Fibroblast of villous mesenchyme (primary cell): ENCODE data around the gene ABLIM2. TPM values are rescaled to one million over a fixed set of nuclear protein-coding genes. Genes with fewer than 3 reads are reported as not detected.

Experiments used
- DNase-seq: peaks from one replicate; pipeline ENCODE4 v3.0.0-alpha.2; 2010; ENCODE audit warnings: low read depth
- H3K4me3 ChIP-seq: 2 replicates; pipeline ENCODE4 v1.5.1; 2011; ENCODE audit warnings: low read depth, mild to moderate bottlenecking, low read length
- CTCF ChIP-seq: IDR thresholded peaks from 2 replicates; pipeline ENCODE4 v1.5.1; 2012; ENCODE audit warnings: low read depth, mild to moderate bottlenecking, low read length; ENCODE audit not compliant: insufficient read depth
- total RNA-seq: library from RNA; depleted of rRNA; stranded (reverse); fragments of >200 nt; gene quantifications from 2 replicates; pipeline ENCODE4 v1.2.3, GENCODE V29; 2012

The ABLIM2 gene
- total RNA-seq, 1 donor, result under 0.01 TPM

GRCh38 chr4:8095956-8096689 is 62.5 kb downstream of the ABLIM2 start:
- no peak overlapping the region for H3K4me3 ChIP-seq
- no peak for TF ChIP-seq CTCF
- DNase-seq, result no peak

- TF ChIP-seq CTCF, result no peak
- DNase-seq, result no peak
- H3K4me3 ChIP-seq, result no peak overlapping the region
Measured at GRCh38 chr4:8093587-8094274, 64.9 kb downstream of the ABLIM2 start.

GRCh38 chr4:8092282-8092681 is 66.3 kb downstream of the ABLIM2 start:
- TF ChIP-seq CTCF, result no peak
- H3K4me3 ChIP-seq, result no peak overlapping the region

GRCh38 chr4:8090744-8091301 is 67.8 kb downstream of the ABLIM2 start:
- TF ChIP-seq CTCF, result no peak
- H3K4me3 ChIP-seq, result no peak overlapping the region
- no peak for DNase-seq

More at GRCh38 chr4:8092282-8092681, 66.3 kb downstream of the ABLIM2 start:
- DNase-seq, result no peak

- no peak for TF ChIP-seq CTCF
- no peak for DNase-seq
- no peak overlapping the region for H3K4me3 ChIP-seq
Measured at GRCh38 chr4:8090312-8090711, 68.3 kb downstream of the ABLIM2 start.

- H3K4me3 ChIP-seq, result no peak overlapping the region
- no peak for TF ChIP-seq CTCF
- no peak for DNase-seq
Measured at GRCh38 chr4:8089862-8090261, 68.8 kb downstream of the ABLIM2 start.
